ENCODE measurements around the gene TMEM131.

TMEM131 gene

DNA sequence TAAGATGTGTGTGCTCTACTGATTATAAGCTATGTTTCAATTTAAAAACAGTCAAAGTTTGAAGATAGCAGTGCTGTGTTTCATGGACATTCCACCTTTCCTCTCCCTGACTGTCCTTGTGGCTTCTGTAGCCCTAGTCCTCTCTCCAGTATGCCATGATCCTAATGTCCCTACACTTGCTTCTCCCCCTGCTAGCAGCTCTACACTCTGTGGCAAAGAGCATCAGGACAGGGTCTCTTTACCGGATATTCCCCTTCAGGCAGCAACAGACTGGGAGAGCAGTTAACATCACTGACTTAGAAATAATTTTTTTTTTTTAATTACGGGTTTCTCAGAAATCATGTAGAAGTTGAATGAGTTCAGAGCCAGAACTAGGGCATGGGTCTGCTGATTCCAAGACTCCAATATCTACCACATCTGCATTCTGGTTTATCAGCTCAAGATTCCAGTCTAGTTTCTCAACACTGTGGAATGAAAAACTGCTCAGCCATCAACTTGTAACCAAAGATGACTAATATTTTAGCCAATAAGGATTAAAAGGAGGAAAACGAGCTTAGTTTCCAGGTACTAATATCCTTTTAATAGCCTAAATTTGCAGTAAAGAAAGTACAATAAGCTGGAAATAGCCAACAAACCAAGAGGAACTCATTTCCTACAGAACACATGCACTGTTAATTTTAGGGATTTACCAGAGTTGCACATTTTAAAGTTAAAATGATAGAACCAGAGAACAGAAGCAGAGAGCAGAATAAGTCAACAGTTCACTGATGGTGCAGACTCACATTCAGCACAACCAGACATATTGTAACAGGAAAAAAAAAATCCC, 45.2 kb downstream of the TMEM131 start:
- TF ChIP-seq CTCF (IDR thresholded peaks at IDR 0.05; ENCODE audit: extremely low read depth, insufficient read depth, missing control alignments): no peak
- in situ Hi-C loops (cut with MboI; ENCODE audit: low pct_unique_long_range_greater_than_20kb, low sequenced_read_pairs, unreplicated experiment): no loop called here
- DNase-seq (ENCODE audit: low spot score): no peak

GRCh38 chr2:97948926-97949325, 46.8 kb downstream of the TMEM131 start:
- no peak for TF ChIP-seq CTCF (IDR thresholded peaks at IDR 0.05; ENCODE audit: extremely low read depth, insufficient read depth, missing control alignments)
- in situ Hi-C loops (cut with MboI; ENCODE audit: low pct_unique_long_range_greater_than_20kb, low sequenced_read_pairs, unreplicated experiment): no loop called here
- no peak for DNase-seq (ENCODE audit: low spot score)

- DNase-seq (ENCODE audit: low spot score): no peak
- in situ Hi-C loops (cut with MboI; ENCODE audit: low pct_unique_long_range_greater_than_20kb, low sequenced_read_pairs, unreplicated experiment): no loop called here
Measured at GRCh38 chr2:97945791-97946190, 50.0 kb downstream of the TMEM131 start.

GRCh38 chr2:97936881-97937280, 58.9 kb downstream of the TMEM131 start:
- in situ Hi-C loops (cut with MboI; ENCODE audit: low pct_unique_long_range_greater_than_20kb, low sequenced_read_pairs, unreplicated experiment): no loop called here
- no peak for TF ChIP-seq CTCF (IDR thresholded peaks at IDR 0.05; ENCODE audit: extremely low read depth, insufficient read depth, missing control alignments)
- no peak for DNase-seq (ENCODE audit: low spot score)

More at GRCh38 chr2:97945791-97946190, 50.0 kb downstream of the TMEM131 start:
- TF ChIP-seq CTCF (IDR thresholded peaks at IDR 0.05; ENCODE audit: extremely low read depth, insufficient read depth, missing control alignments): no peak

- no peak for DNase-seq (ENCODE audit: low spot score)
- in situ Hi-C loops (cut with MboI; ENCODE audit: low pct_unique_long_range_greater_than_20kb, low sequenced_read_pairs, unreplicated experiment): no loop called here
Measured at GRCh38 chr2:97936199-97936598, 59.5 kb downstream of the TMEM131 start.

GRCh38 chr2:97935719-97936161, 60.0 kb downstream of the TMEM131 start:
- no peak for DNase-seq (ENCODE audit: low spot score)
- in situ Hi-C loops (cut with MboI; ENCODE audit: low pct_unique_long_range_greater_than_20kb, low sequenced_read_pairs, unreplicated experiment): no loop called here
- TF ChIP-seq CTCF (IDR thresholded peaks at IDR 0.05; ENCODE audit: extremely low read depth, insufficient read depth, missing control alignments): no peak

More at GRCh38 chr2:97936199-97936598, 59.5 kb downstream of the TMEM131 start:
- TF ChIP-seq CTCF (IDR thresholded peaks at IDR 0.05; ENCODE audit: extremely low read depth, insufficient read depth, missing control alignments): no peak

Data from GM13977 (cell line).